Measurements from ENCODE around the gene NAALADL2.
"Not testable (repeated sequence)": the region's sequence is repeated elsewhere in the genome, so short reads cannot be mapped to it uniquely, and the experiment has no call there.

Gene NAALADL2

GRCh38 chr3:175518459-175518858, 659.3 kb downstream of the NAALADL2 start:
- no peak for DNase-seq

GRCh38 chr3:175521406-175521805, 662.3 kb downstream of the NAALADL2 start:
- DNase-seq: no peak

GRCh38 chr3:175526191-175526590, 667.1 kb downstream of the NAALADL2 start:
- DNase-seq: no peak

GRCh38 chr3:175526609-175527280, 667.6 kb downstream of the NAALADL2 start:
- no peak for DNase-seq

GRCh38 chr3:175528693-175529092, 669.6 kb downstream of the NAALADL2 start:
- not testable (repeated sequence) for DNase-seq

- no peak for DNase-seq
These were observed 676.2 kb downstream of the NAALADL2 start for GRCh38 chr3:175535351-175535750.

GRCh38 chr3:175546115-175546514, 687.0 kb downstream of the NAALADL2 start:
- no peak for DNase-seq

DNA sequence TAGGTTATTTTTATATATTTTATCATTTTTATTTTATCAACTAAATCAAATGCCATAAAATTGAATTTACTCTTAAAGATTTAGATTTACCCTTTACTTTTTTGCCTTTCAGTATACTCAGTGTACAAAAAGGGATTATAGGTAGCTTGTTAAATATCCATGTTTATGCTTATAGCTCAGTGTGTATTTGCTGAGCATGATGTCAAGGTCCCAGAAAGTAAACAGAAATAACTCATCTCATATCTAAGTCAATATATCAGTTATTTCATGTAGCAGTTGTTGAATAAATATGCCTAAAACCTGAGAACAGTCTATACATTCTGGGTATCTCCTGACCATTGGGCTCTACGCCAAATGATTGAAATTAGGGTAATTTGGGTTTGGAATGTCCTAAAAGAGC, 693.8 kb downstream of the NAALADL2 start:
- no peak for DNase-seq

GRCh38 chr3:175554801-175555200, 695.7 kb downstream of the NAALADL2 start:
- DNase-seq: no peak

- no peak for DNase-seq
These were observed 699.1 kb downstream of the NAALADL2 start for GRCh38 chr3:175558261-175558660.

DNA sequence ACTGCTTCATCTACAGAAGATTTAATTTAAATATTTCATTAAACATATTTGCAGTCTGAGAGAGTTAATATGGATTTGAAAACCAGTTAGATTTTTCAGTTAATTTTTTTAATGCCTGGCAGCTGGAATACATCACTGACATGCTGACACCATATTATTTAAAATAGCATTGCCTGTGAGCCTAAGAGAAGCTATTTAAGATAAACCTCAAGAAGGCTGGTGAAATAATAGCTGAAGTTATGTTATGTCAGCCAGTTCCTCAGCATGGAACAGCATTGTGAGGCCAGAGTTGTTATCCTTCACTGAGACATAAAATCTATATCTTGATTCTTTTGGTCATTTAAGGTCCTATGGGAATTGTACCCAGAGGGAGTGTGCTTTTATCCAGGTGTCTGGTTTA, 705.2 kb downstream of the NAALADL2 start:
- no peak for DNase-seq

DNA sequence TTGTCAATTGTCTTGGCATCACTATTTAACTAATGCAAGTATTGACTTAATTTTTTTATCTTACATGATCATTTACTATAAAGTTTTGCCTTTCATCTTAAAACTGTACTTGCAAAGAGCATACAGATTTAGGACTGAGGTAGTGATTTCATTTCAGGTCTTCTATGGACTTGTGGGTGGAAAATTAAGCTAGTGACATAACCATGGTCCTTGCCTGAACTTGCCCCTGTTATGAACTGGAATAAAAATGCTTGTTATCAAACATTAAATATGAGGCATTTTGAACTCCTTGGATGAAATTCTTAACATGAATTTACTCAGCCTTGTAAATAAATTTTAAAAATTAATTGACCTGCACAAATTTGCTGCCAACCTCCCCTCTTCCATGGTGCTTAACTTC, 712.0 kb downstream of the NAALADL2 start:
- no peak for DNase-seq

DNA sequence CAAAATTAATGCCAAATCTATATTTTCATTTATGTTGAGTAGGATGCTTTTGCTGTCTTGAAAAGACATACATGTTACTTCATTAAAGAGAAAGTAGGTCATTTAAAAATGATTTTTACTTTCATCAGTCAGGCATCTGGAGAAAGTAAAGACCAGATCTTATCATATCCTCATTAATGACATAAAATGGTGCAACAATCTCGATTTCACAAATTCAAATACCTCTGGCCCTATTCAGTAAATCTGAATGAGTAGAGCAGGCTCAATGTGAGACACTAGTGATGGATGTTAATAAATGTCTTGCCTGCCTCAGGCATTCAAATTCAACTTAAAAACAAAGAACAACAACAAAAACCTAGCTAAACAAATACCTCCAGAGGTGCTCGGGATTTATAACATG, 714.1 kb downstream of the NAALADL2 start:
- no peak for DNase-seq

- no peak for DNase-seq
These were observed 721.2 kb downstream of the NAALADL2 start for GRCh38 chr3:175580318-175580717.

DNA sequence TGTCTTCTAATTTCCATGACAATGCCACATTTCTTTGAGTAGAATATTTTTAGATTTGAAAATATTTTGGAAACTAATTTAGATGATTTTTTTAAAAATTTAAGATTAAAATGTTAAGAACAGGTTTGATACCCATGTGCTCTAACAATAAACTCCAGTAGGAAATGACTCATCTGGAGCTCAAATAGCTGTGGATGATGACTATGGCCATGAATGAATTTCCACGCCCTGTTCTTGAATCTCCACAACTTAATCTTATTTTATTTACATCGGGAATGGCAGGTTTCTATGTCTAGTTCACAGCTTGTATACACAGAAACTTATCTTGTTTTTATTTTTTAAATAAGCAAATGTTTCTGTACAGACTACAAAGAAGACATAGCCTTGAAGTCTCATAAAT, 726.8 kb downstream of the NAALADL2 start:
- DNase-seq: no peak

GRCh38 chr3:175590745-175591144, 731.6 kb downstream of the NAALADL2 start:
- DNase-seq: no peak

GRCh38 chr3:175591375-175591774, 732.2 kb downstream of the NAALADL2 start:
- no peak for DNase-seq

DNA sequence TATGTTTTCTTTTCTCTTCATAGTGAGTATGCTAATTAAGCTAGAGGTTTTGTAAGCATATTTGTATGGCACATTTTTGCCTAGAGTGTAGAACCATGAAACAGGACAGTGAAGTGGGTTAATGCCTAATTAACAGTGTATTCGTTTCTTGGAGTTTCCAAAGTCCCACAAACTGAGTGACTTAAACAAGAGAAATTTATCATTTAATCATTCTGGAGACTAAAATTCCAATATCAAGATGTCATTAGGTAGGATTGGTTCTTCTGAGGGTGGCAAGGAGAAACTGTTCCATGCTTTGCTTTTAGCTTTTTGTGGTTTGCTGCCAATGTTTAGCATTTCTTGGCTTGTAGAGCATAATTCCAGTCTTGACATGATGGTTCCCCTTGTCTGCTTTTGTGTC, 734.2 kb downstream of the NAALADL2 start:
- no peak for DNase-seq

DNA sequence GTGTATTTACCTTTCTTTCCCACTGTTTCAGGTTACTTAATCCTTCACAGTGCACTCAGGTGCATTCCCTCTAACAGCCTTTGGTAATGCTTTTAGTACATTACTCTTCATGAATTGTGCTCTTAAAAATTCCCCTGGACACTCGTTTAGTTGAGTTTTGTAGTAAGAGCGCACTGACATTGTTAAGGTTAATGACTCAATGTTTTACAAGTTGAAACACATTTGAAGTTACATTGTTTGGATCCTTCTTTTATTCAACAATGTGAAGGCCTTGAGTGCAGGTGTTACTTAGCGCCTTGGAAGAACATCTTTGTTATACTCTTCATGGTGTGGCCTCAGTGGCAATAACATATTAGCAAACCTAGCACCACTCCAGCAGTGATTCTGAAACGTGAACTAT, 739.6 kb downstream of the NAALADL2 start:
- DNase-seq: no peak

- no peak for DNase-seq
These were observed 742.4 kb downstream of the NAALADL2 start for GRCh38 chr3:175601521-175601920.

- no peak for DNase-seq
These were observed 746.7 kb downstream of the NAALADL2 start for GRCh38 chr3:175605851-175606250.

- no peak for DNase-seq
These were observed 747.6 kb downstream of the NAALADL2 start for GRCh38 chr3:175606650-175607318.

DNA sequence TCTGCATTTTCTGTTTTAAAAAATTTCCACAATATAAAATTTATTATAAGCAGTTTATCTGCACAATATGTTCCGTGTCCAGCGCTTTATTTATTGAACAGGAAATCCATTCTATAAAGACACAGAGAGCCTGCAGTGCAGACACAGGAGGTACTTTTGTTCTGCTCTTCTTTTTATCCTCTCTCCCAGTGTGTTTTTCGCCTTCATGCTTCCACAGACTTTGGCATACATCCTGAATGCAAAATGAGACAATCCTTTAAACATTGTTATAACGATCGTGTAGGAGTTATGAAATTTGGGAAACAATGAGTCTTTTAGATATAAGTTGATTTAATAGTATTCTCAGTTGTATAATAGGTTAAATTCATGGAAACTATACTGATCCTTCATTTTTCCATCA, 749.2 kb downstream of the NAALADL2 start:
- DNase-seq: no peak

DNA sequence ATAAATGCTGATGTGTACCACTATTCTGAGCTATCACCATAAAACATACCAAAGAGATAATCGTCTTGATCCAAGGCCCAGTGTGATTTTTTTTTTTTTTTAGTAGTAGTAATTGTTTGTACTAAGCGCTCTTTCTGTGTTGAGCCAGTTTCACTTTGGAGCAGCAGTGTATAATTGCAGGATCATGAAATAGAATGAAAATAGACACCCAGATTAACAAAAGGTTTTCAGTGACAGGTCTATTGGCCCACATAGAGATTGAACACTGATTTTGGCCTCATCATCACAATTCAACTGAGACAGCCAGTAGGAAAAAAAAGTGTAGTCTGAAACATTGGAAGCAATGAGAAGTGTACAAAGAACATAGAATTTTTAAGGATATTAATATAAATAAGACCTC, 749.8 kb downstream of the NAALADL2 start:
- DNase-seq: no peak

Measured in activated gamma-delta T cell (primary cell).